Trophoblast cell (in vitro differentiated cells and primary cell): ENCODE results near the gene FRY.

Source experiments
- DNase-seq, 2 donors: peaks; one replicate each; pipeline ENCODE4 v3.0.0-alpha.2; 2016
- H2AFZ ChIP-seq: 2 replicates; pipeline ENCODE4 v1.6.1; 2013; ENCODE audit warnings: low read length, moderate library complexity, mild to moderate bottlenecking; ENCODE audit not compliant: insufficient read depth, poor library complexity
- H2AK5ac ChIP-seq: 2 replicates; pipeline ENCODE4 v1.6.1; 2013; ENCODE audit warnings: mild to moderate bottlenecking, low read length
- H2BK120ac ChIP-seq: 2 replicates; pipeline ENCODE4 v1.6.1; 2013; ENCODE audit warnings: low read length, mild to moderate bottlenecking, moderate library complexity; ENCODE audit not compliant: insufficient read depth, poor library complexity
- H2BK12ac ChIP-seq: 2 replicates; pipeline ENCODE4 v1.6.1; 2013; ENCODE audit warnings: mild to moderate bottlenecking, low read length, moderate library complexity
- H2BK5ac ChIP-seq: 2 replicates; pipeline ENCODE4 v1.6.1; 2013; ENCODE audit warnings: low read length, low read depth, moderate library complexity, mild to moderate bottlenecking; ENCODE audit not compliant: poor library complexity
- H3K14ac ChIP-seq: 2 replicates; pipeline ENCODE4 v1.6.1; 2013; ENCODE audit warnings: mild to moderate bottlenecking, low read length
- H3K18ac ChIP-seq: 2 replicates; pipeline ENCODE4 v1.6.1; 2013; ENCODE audit warnings: mild to moderate bottlenecking, low read length
- H3K23ac ChIP-seq: 2 replicates; pipeline ENCODE4 v1.6.1; 2013; ENCODE audit warnings: low read length
- H3K27ac ChIP-seq: 2 replicates; pipeline ENCODE4 v1.5.1; 2013; ENCODE audit warnings: low read depth, mild to moderate bottlenecking, inconsistent platforms, low read length, moderate library complexity
- H3K27me3 ChIP-seq: 2 replicates; pipeline ENCODE4 v1.6.1; 2013; ENCODE audit warnings: inconsistent platforms, mild to moderate bottlenecking, low read length, moderate library complexity; ENCODE audit not compliant: insufficient read depth
- H3K36me3 ChIP-seq, 2 experiments: 1 replicate in 1 of 2; 2 replicates in 1 of 2; pipeline ENCODE4 v1.6.1; 2013; ENCODE audit warnings: low read length in 2 of 2, mild to moderate bottlenecking in 2 of 2, moderate library complexity in 1 of 2; ENCODE audit not compliant: insufficient read depth in 2 of 2, control insufficient read depth in 1 of 2
- H3K4ac ChIP-seq: 2 replicates; pipeline ENCODE4 v1.6.1; 2013; ENCODE audit warnings: low read depth, mild to moderate bottlenecking, low read length, moderate library complexity
- H3K4me1 ChIP-seq, 2 experiments: 1 replicate in 1 of 2; 2 replicates in 1 of 2; pipeline ENCODE4 v1.6.1; 2013; ENCODE audit warnings: low read length in 2 of 2, mild to moderate bottlenecking in 2 of 2, moderate library complexity in 1 of 2; ENCODE audit not compliant: insufficient read depth in 2 of 2, control insufficient read depth in 1 of 2
- H3K4me2 ChIP-seq: 2 replicates; pipeline ENCODE4 v1.6.1; 2013; ENCODE audit warnings: inconsistent platforms, mild to moderate bottlenecking, low read length, moderate library complexity
- H3K4me3 ChIP-seq: 2 replicates; pipeline ENCODE4 v1.5.1; 2013; ENCODE audit warnings: mild to moderate bottlenecking, low read depth, low read length, inconsistent platforms
- H3K79me1 ChIP-seq: one replicate; pipeline ENCODE4 v1.6.1; 2013; ENCODE audit warnings: low read length
- H3K79me2 ChIP-seq: 2 replicates; pipeline ENCODE4 v1.6.1; 2013; ENCODE audit warnings: low read length, mild to moderate bottlenecking; ENCODE audit not compliant: control insufficient read depth, insufficient read depth, poor library complexity
- H3K9ac ChIP-seq: 2 replicates; pipeline ENCODE4 v1.6.1; 2013; ENCODE audit warnings: mild to moderate bottlenecking, low read length
- H3K9me3 ChIP-seq: 2 replicates; pipeline ENCODE4 v1.6.1; 2013; ENCODE audit warnings: low read depth, mild to moderate bottlenecking, control low read depth, inconsistent platforms, low read length; ENCODE audit not compliant: insufficient read depth
- H4K12ac ChIP-seq: 2 replicates; pipeline ENCODE4 v1.6.1; 2013; ENCODE audit warnings: low read depth, mild to moderate bottlenecking, low read length, moderate library complexity
- H4K8ac ChIP-seq: 2 replicates; pipeline ENCODE4 v1.6.1; 2013; ENCODE audit warnings: low read depth, mild to moderate bottlenecking, low read length, moderate library complexity
- H4K91ac ChIP-seq: one replicate; pipeline ENCODE4 v1.6.1; 2013; ENCODE audit warnings: low read depth, mild to moderate bottlenecking, low read length, moderate library complexity
- WGBS: extraction: QIAGEN DNeasy Blood & Tissue Kit; methylation state at CpG from one replicate; pipeline ENCODE4 v1.1.7; 2013; ENCODE audit warnings: missing lambda C conversion rate; ENCODE audit not compliant: insufficient read length, insufficient coverage; ENCODE audit errors: extremely low coverage; 5-methylcytosine and 5-hydroxymethylcytosine counted together

FRY gene

DNA sequence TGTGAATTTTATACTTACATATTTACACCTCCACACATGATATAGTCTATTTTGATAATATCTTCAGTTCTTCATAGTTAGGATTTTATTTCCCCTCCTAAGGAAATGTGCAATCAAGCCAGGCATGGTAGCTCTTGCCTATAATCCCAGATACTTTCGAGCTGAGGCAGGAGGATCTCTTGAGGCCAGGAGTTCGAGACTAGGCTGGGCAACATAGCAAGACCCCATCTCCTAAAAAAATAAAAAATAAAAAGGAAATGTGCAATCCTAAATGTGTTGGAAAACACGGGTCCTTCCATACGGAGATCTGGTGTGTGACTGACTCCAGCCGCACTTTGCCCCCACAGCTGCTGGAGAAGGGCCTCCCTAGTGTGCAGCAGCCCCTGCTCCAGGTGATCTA lies 212.1 kb downstream of the FRY start:
- Histone ChIP-seq H3K4ac (no peak overlapping the region), H3K27ac (no peak overlapping the region), H3K18ac (no peak overlapping the region), H4K8ac (no peak overlapping the region), H3K4me1 (peaks cover 0 to 2% of the 10 kb centered on the region in 2 experiments), H3K79me2 (no peaks in the 10 kb centered on the region), H4K91ac (no peak overlapping the region), H3K23ac (no peak overlapping the region), H3K27me3 (no peaks in the 10 kb centered on the region), H3K9ac (no peak overlapping the region), H4K12ac (no peak overlapping the region), H2BK12ac (no peak overlapping the region), H2BK5ac (no peak overlapping the region), H2AFZ (no peak overlapping the region), H3K79me1 (no peaks in the 10 kb centered on the region), H2BK120ac (no peak overlapping the region), H3K4me2 (no peak overlapping the region), H3K36me3 (no peaks in the 10 kb centered on the region), H2AK5ac (no peak overlapping the region), H3K9me3 (no peaks in the 10 kb centered on the region), H3K14ac (no peak overlapping the region), H3K4me3 (no peak overlapping the region)
- WGBS: no CpG with 5 or more reads among the region's 5 CpGs
- DNase-seq: no peak

DNA sequence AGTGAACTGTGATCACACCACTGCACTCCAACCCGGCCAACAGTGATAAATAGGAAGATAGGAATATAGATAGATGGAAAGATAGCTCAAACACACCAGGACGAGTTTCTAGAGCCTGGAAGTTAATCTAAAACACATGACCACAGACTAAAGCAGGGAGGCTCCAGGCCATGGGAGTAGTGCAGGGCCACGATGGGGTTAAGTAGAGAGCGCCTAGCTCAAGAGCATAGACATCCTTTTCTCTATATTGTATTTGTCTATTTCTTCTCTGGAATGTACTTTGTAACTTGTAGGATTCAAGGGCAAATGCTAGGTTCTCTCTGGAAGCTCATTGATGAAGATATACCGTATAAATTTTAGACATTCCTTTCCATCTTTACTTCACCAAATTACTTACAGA lies 214.0 kb downstream of the FRY start:
- Histone ChIP-seq H3K4ac (no peak overlapping the region), H3K4me3 (no peak overlapping the region), H4K12ac (no peak overlapping the region), H2AK5ac (no peak overlapping the region), H3K79me1 (no peaks in the 10 kb centered on the region), H3K79me2 (no peaks in the 10 kb centered on the region), H3K14ac (no peak overlapping the region), H3K4me1 (peaks cover 0 to 2% of the 10 kb centered on the region in 2 experiments), H3K9me3 (peaks cover 2% of the 10 kb centered on the region), H3K18ac (no peak overlapping the region), H3K4me2 (no peak overlapping the region), H3K36me3 (no peaks in the 10 kb centered on the region), H3K23ac (no peak overlapping the region), H4K91ac (no peak overlapping the region), H2BK5ac (no peak overlapping the region), H3K27me3 (no peaks in the 10 kb centered on the region), H2BK12ac (no peak overlapping the region), H3K9ac (no peak overlapping the region), H4K8ac (no peak overlapping the region), H2BK120ac (no peak overlapping the region), H2AFZ (no peak overlapping the region), H3K27ac (no peak overlapping the region)
- no peak for DNase-seq
- WGBS: no CpG with 5 or more reads among the region's 5 CpGs

DNA sequence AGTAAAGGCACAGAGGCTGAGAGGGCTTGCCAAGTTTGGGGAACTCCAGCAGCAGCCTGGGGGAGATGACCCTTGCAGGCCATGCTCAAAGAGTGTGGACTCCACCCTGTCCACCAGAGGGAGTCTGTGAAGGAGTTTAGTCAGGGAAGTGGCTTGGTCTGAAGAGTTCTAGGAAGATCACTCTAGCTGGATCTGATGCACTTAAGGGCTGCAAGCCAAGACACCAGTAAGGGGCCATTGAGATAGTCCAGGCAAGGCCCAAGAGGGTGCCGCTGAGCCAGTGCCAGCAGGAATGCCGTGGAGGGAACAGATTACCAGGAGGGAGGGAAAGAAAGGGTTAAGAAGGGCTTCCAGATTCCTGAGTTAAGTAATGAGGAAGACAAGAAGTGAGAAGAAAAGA lies 214.9 kb downstream of the FRY start:
- Histone ChIP-seq H3K36me3 (no peaks in the 10 kb centered on the region), H3K4ac (no peak overlapping the region), H4K91ac (no peak overlapping the region), H2AFZ (no peak overlapping the region), H3K23ac (no peak overlapping the region), H3K18ac (no peak overlapping the region), H3K27ac (no peak overlapping the region), H3K4me3 (no peak overlapping the region), H2AK5ac (no peak overlapping the region), H3K9ac (peak overlapping the region; percentile 30), H2BK12ac (no peak overlapping the region), H4K12ac (no peak overlapping the region), H3K27me3 (no peaks in the 10 kb centered on the region), H3K79me1 (no peaks in the 10 kb centered on the region), H2BK120ac (no peak overlapping the region), H3K14ac (no peak overlapping the region), H3K4me2 (no peak overlapping the region), H4K8ac (no peak overlapping the region), H2BK5ac (no peak overlapping the region), H3K4me1 (peaks cover 0 to 2% of the 10 kb centered on the region in 2 experiments), H3K9me3 (peaks cover 2% of the 10 kb centered on the region), H3K79me2 (no peaks in the 10 kb centered on the region)
- WGBS: no CpG with 5 or more reads among the region's 2 CpGs
- peak; percentile 54 to 82 for DNase-seq

DNA sequence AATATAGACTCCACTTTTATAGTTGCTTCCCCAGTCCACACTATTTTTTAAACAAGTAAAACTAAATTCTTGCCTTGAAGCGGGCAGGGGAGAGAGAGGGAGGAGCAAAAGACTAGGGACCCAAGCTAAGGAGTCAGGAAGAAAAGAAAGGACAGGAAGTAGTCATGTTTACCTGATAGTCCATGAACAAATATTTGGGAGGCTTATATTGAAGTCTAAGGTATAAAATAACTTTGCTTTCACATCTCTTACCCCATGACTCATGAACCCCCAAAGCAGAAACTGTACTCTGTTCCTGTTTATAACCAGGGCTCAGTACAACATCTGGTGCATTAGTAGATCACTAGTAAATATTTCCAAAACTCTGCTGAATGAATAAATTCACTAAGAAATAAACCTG lies 216.3 kb downstream of the FRY start:
- Histone ChIP-seq H3K4me3 (no peak overlapping the region), H3K36me3 (no peaks in the 10 kb centered on the region), H3K4me1 (peaks cover 0 to 2% of the 10 kb centered on the region in 2 experiments), H3K23ac (no peak overlapping the region), H3K27me3 (no peaks in the 10 kb centered on the region), H3K18ac (no peak overlapping the region), H4K91ac (no peak overlapping the region), H2BK120ac (no peak overlapping the region), H4K8ac (no peak overlapping the region), H3K27ac (no peak overlapping the region), H3K9ac (no peak overlapping the region), H2BK5ac (no peak overlapping the region), H2AK5ac (no peak overlapping the region), H4K12ac (no peak overlapping the region), H3K9me3 (peaks cover 2% of the 10 kb centered on the region), H2BK12ac (no peak overlapping the region), H2AFZ (no peak overlapping the region), H3K4ac (no peak overlapping the region), H3K4me2 (no peak overlapping the region), H3K79me1 (no peaks in the 10 kb centered on the region), H3K14ac (no peak overlapping the region), H3K79me2 (no peaks in the 10 kb centered on the region)
- no peak for DNase-seq
- no CpG with 5 or more reads among the region's 1 CpG for WGBS
